Mesendoderm (in vitro differentiated cells): ENCODE measurements around the gene GTF2A1L. TPM values are rescaled to one million over a fixed set of nuclear protein-coding genes. Genes with fewer than 3 reads are reported as not detected.

ENCODE experiments used
- DNase-seq: peaks from one replicate; pipeline ENCODE4 v3.0.0; 2013
- H2AK5ac ChIP-seq: 2 replicates; pipeline ENCODE4 v1.6.1; 2013; ENCODE audit warnings: low read length, inconsistent platforms
- H2BK120ac ChIP-seq: 2 replicates; pipeline ENCODE4 v1.6.1; 2013; ENCODE audit warnings: low read depth, mild to moderate bottlenecking, low read length, moderate library complexity, mixed read lengths
- H2BK15ac ChIP-seq: replicated peaks from 2 replicates; pipeline ENCODE4 v1.6.1; 2013; ENCODE audit warnings: low read depth, mild to moderate bottlenecking, moderate library complexity
- H2BK5ac ChIP-seq: 2 replicates; pipeline ENCODE4 v1.6.1; 2013; ENCODE audit warnings: low read length, inconsistent platforms
- H3K18ac ChIP-seq: 2 replicates; pipeline ENCODE4 v1.6.1; 2013; ENCODE audit warnings: mild to moderate bottlenecking, low read length, mixed read lengths
- H3K23ac ChIP-seq: one replicate; pipeline ENCODE4 v1.6.1; 2013; ENCODE audit warnings: low read length
- H3K27ac ChIP-seq: 2 replicates; pipeline ENCODE4 v1.5.1; 2013; ENCODE audit warnings: low read depth, mild to moderate bottlenecking, inconsistent platforms, low read length, moderate library complexity
- H3K27me3 ChIP-seq: 2 replicates; pipeline ENCODE4 v1.6.1; 2013; ENCODE audit warnings: low read length, control low read depth, mild to moderate bottlenecking, inconsistent platforms; ENCODE audit not compliant: insufficient read depth, poor library complexity
- H3K36me3 ChIP-seq: 2 replicates; pipeline ENCODE4 v1.6.1; 2013; ENCODE audit warnings: low read length, inconsistent platforms; ENCODE audit not compliant: control insufficient read depth, insufficient read depth
- H3K4ac ChIP-seq: one replicate; pipeline ENCODE4 v1.6.1; 2013; ENCODE audit warnings: low read depth, mild to moderate bottlenecking, low read length, moderate library complexity
- H3K4me1 ChIP-seq: 2 replicates; pipeline ENCODE4 v1.6.1; 2013; ENCODE audit warnings: low read depth, low read length, inconsistent platforms; ENCODE audit not compliant: control insufficient read depth
- H3K4me2 ChIP-seq: 2 replicates; pipeline ENCODE4 v1.6.1; 2013; ENCODE audit warnings: low read length
- H3K4me3 ChIP-seq: 2 replicates; pipeline ENCODE4 v1.5.1; 2013; ENCODE audit warnings: mild to moderate bottlenecking, low read length
- H3K56ac ChIP-seq: one replicate; pipeline ENCODE4 v1.6.1; 2013; ENCODE audit warnings: low read length
- H3K79me1 ChIP-seq: 2 replicates; pipeline ENCODE4 v1.6.1; 2013; ENCODE audit warnings: low read length, inconsistent platforms
- H3K79me2 ChIP-seq: 2 replicates; pipeline ENCODE4 v1.6.1; 2013; ENCODE audit warnings: mild to moderate bottlenecking, low read length; ENCODE audit not compliant: control insufficient read depth, insufficient read depth
- H3K9ac ChIP-seq: 2 replicates; pipeline ENCODE4 v1.6.1; 2013; ENCODE audit warnings: low read length, inconsistent platforms
- H4K5ac ChIP-seq: one replicate; pipeline ENCODE4 v1.6.1; 2013; ENCODE audit warnings: low read length
- H4K8ac ChIP-seq: one replicate; pipeline ENCODE4 v1.6.1; 2013; ENCODE audit warnings: low read depth, mild to moderate bottlenecking, control low read depth, low read length, moderate library complexity
- small RNA-seq: library from polyadenylated mRNA; stranded (forward); fragments of <200 nt; extraction: miRNeasy Mini kit (QIAGEN cat#:217004); gene quantifications from one replicate; pipeline ENCODE3, GENCODE V24; 2013; ENCODE audit not compliant: insufficient read depth

The GTF2A1L gene

GRCh38 chr2:48728840-48729239 is 111.2 kb downstream of the GTF2A1L start:
- Histone ChIP-seq H2BK5ac (no peak overlapping the region), H4K5ac (no peak overlapping the region), H4K8ac (no peak overlapping the region), H3K23ac (no peak overlapping the region), H3K27ac (no peak overlapping the region), H3K56ac (no peak overlapping the region), H2BK120ac (no peak overlapping the region), H3K4me3 (no peak overlapping the region), H3K4me1 (no peaks in the 10 kb centered on the region), H3K4ac (no peak overlapping the region), H2BK15ac (no peak overlapping the region), H3K36me3 (no peaks in the 10 kb centered on the region), H3K18ac (no peak overlapping the region), H3K27me3 (no peaks in the 10 kb centered on the region), H3K79me1 (no peaks in the 10 kb centered on the region), H2AK5ac (no peak overlapping the region), H3K4me2 (no peak overlapping the region), H3K79me2 (no peaks in the 10 kb centered on the region), H3K9ac (no peak overlapping the region)
- DNase-seq = no peak

Small RNAs within 50 kb of the gene (small RNA-seq; reads per million reads assigned to genes)
- gene TPT1P11 = not detected
